GM21529 (cell line): ENCODE data around the gene MRPS12.

ENCODE experiments used
- ATAC-seq: cut with Tn5 transposase; IDR thresholded peaks from one replicate; pipeline ENCODE4 v1.9.1; 2021; ENCODE audit not compliant: unreplicated experiment

The MRPS12 gene

GRCh38 chr19:38974624-38975213 lies 44.0 kb downstream of the MRPS12 start:
- ATAC-seq = no peak

- no peak for ATAC-seq
Observed at GRCh38 chr19:38975214-38975860, 44.6 kb downstream of the MRPS12 start, which contains the start of gene FBXO17. Gene FBXO17 (minus strand): TSS chr19:38975742. CDS start chr19:38950319, 25,423 bp downstream.

DNA sequence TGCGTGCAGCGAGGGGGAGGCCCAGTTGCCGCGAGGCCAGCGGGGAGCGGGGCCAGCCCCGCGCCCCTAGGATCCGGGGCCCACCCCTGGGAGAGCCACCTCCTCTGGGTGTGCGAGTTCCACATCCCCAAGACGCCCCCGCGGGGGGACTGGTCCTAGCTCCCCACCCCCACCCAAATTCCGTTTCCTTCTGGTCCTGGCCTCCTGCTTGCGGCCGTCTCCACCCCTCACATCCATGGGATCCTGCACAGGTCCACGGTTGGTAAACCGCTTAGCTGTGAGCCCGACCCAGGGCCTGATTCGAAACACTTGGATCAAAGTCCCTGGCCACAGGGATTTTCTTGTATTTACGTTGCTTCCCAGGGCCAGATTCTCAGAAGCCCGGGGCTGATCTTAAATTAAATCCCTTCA lies 45.1 kb downstream of the MRPS12 start:
- no peak for ATAC-seq

- peak; percentile 86 for ATAC-seq
Observed at GRCh38 chr19:38977445-38978325, 46.9 kb downstream of the MRPS12 start.

- ATAC-seq = no peak
Observed at GRCh38 chr19:38978326-38978689, 47.6 kb downstream of the MRPS12 start.

- no peak for ATAC-seq
Observed at GRCh38 chr19:38979812-38980211, 49.1 kb downstream of the MRPS12 start.

DNA sequence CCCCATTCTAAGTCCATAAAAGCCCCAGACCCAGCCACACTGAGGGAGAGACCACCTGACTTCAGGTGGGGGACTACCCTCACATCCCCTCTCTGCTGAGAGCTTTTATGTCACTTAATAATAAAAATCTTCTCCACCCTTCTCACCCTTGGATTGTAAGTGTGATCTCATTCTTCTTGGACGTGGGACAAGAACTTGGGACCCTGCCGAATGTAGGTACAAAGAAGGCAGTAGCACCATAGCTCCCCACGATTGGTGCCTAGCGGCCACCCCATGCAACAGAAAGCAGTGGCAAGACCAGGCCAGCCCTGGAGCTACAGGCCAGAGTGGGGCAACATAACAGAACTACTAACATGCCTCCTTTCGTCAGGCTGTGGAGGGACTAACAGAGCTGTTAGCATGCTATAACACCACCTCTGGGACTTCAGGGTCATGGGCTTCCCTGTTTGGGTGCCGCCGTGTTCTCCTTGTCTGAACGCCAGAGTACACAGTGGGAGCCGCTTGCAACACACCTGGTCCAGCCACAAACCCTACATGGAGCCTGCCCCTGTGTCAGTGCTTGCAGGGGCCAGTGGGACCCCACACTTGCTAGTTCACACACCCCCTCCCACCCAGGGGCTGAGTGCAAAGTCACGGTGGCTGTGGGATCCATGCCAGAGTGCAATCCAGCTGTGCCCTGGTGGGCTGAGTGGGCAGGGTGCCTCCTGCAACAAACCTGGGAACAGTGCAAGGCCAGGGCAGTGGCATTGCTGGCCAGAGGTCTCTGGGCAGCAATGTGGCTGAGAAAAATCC lies 50.0 kb downstream of the MRPS12 start:
- ATAC-seq = no peak
